GM23338 (cell line): ENCODE results near the gene RNASE8. TPM values are rescaled to one million over a fixed set of nuclear protein-coding genes. Genes with fewer than 3 reads are reported as not detected.
"Not testable (repeated sequence)": the region's sequence is repeated elsewhere in the genome, so short reads cannot be mapped to it uniquely, and the experiment has no call there.

ENCODE experiments used
- ATAC-seq: fragments of 200-7000 bp; cut with Tn5 transposase; 3 replicates; pipeline ENCODE4 v1.9.1; 2020
- DNase-seq: peaks from one replicate; pipeline ENCODE4 v3.0.0-alpha.2; 2015; ENCODE audit warnings: low spot score
- H2AFZ ChIP-seq: fragments of 200-600 bp; sonication (generic); 2 replicates; pipeline ENCODE4 v1.8.0; 2016; ENCODE audit warnings: antibody characterized with exemption, mild to moderate bottlenecking, moderate library complexity
- H3F3A ChIP-seq: fragments of 200-600 bp; sonication (generic); replicated peaks from 2 replicates; pipeline ENCODE4 v1.8.0; 2017; ENCODE audit warnings: antibody characterized with exemption, mixed run types, low read depth
- H3K27ac ChIP-seq: fragments of 200-600 bp; sonication (generic); 2 replicates; pipeline ENCODE4 v1.6.1; 2016; ENCODE audit warnings: low read depth
- H3K27me3 ChIP-seq: fragments of 200-600 bp; sonication (generic); 2 replicates; pipeline ENCODE4 v1.8.0; 2016; ENCODE audit warnings: mild to moderate bottlenecking, mixed run types, moderate library complexity; ENCODE audit not compliant: insufficient read depth
- H3K36me3 ChIP-seq: fragments of 200-600 bp; sonication (generic); 2 replicates; pipeline ENCODE4 v1.8.0; 2016; ENCODE audit warnings: mild to moderate bottlenecking; ENCODE audit not compliant: insufficient read depth
- H3K4me1 ChIP-seq: fragments of 200-600 bp; sonication (generic); 2 replicates; pipeline ENCODE4 v1.8.0; 2016; ENCODE audit warnings: mild to moderate bottlenecking, moderate library complexity; ENCODE audit not compliant: insufficient read depth
- H3K4me2 ChIP-seq: fragments of 200-600 bp; sonication (generic); 2 replicates; pipeline ENCODE4 v1.7.1; 2017; ENCODE audit warnings: mixed run types
- H3K4me3 ChIP-seq: fragments of 200-600 bp; sonication (generic); 2 replicates; pipeline ENCODE4 v1.6.1; 2016; ENCODE audit warnings: mixed run types
- H3K79me2 ChIP-seq: fragments of 200-600 bp; sonication (generic); replicated peaks from 2 replicates; pipeline ENCODE4 v1.8.0; 2017; ENCODE audit warnings: mild to moderate bottlenecking; ENCODE audit not compliant: insufficient read depth
- H3K9me2 ChIP-seq: fragments of 200-600 bp; sonication (generic); 2 replicates; pipeline ENCODE4 v1.8.0; 2017; ENCODE audit not compliant: insufficient read depth
- H4K20me1 ChIP-seq: fragments of 200-600 bp; sonication (generic); replicated peaks from 2 replicates; pipeline ENCODE4 v1.8.0; 2017; ENCODE audit warnings: mild to moderate bottlenecking; ENCODE audit not compliant: insufficient read depth
- H3K27ac Mint-ChIP-seq: 2 replicates; pipeline ENCODE4 v1.8.0; 2020; ENCODE audit warnings: inconsistent platforms, mild to moderate bottlenecking, moderate library complexity, mixed read lengths
- H3K27me3 Mint-ChIP-seq: 3 replicates; pipeline ENCODE4 v1.8.0; 2022; ENCODE audit warnings: low read depth, mild to moderate bottlenecking, moderate library complexity, mixed read lengths, inconsistent platforms; ENCODE audit not compliant: insufficient read depth, poor library complexity
- H3K36me3 Mint-ChIP-seq: 3 replicates; pipeline ENCODE4 v1.8.0; 2021; ENCODE audit warnings: low read depth, mild to moderate bottlenecking, inconsistent platforms, moderate library complexity, mixed read lengths
- H3K4me1 Mint-ChIP-seq: 3 replicates; pipeline ENCODE4 v1.8.0; 2020; ENCODE audit warnings: mild to moderate bottlenecking, inconsistent platforms, mixed read lengths
- H3K4me3 Mint-ChIP-seq: 3 replicates; pipeline ENCODE4 v1.8.0; 2021; ENCODE audit warnings: moderate library complexity, mild to moderate bottlenecking, inconsistent platforms, mixed read lengths
- H3K9me3 Mint-ChIP-seq: 3 replicates; pipeline ENCODE4 v1.8.0; 2020; ENCODE audit warnings: moderate library complexity, mild to moderate bottlenecking, inconsistent platforms, mixed read lengths
- ETS1 ChIP-seq: IDR thresholded peaks from 2 replicates; pipeline ENCODE4 v1.6.1; 2016; ENCODE audit warnings: antibody characterized with exemption
- EZH2phosphoT487 ChIP-seq: fragments of 200-600 bp; sonication (generic); IDR thresholded peaks from one replicate; pipeline ENCODE4 v1.8.1; 2018; ENCODE audit warnings: antibody characterized with exemption; ENCODE audit not compliant: unreplicated experiment
- JUNB ChIP-seq: IDR thresholded peaks from one replicate; pipeline ENCODE4 v1.6.1; 2016; ENCODE audit warnings: antibody characterized with exemption; ENCODE audit not compliant: unreplicated experiment
- NANOG ChIP-seq: IDR thresholded peaks from 2 replicates; pipeline ENCODE4 v1.6.1; 2016; ENCODE audit warnings: antibody characterized with exemption, borderline replicate concordance
- REST ChIP-seq: IDR thresholded peaks from one replicate; pipeline ENCODE4 v1.6.1; 2018; ENCODE audit warnings: antibody characterized with exemption; ENCODE audit not compliant: unreplicated experiment
- STAT1 ChIP-seq: IDR thresholded peaks from one replicate; pipeline ENCODE4 v1.6.1; 2016; ENCODE audit warnings: antibody characterized with exemption; ENCODE audit not compliant: unreplicated experiment
- ZNF331 ChIP-seq: fragments of 250-450 bp; sonication (Bioruptor Pico); IDR thresholded peaks from 2 replicates; pipeline ENCODE4 v1.5.0; 2020; ENCODE audit warnings: low read depth, mild to moderate bottlenecking, moderate library complexity
- ZNF462 ChIP-seq: fragments of 250-450 bp; sonication (Bioruptor Pico); IDR thresholded peaks from 2 replicates; pipeline ENCODE4 v1.5.0; 2020; ENCODE audit warnings: mild to moderate bottlenecking, moderate library complexity
- polyA plus RNA-seq: library from polyadenylated mRNA; unstranded; fragments of >200 nt; fragmentation: Nextera tagmentation; extraction: Ambion mirVana; gene quantifications from 2 replicates; pipeline ENCODE4 v1.2.1, GENCODE V29; 2016
- total RNA-seq: library from RNA; depleted of rRNA; stranded (reverse); fragments of >200 nt; shearing (Covaris generic); gene quantifications from 2 replicates; pipeline ENCODE4 v1.2.3, GENCODE V29; 2014

RNASE8 gene
- total and polyA plus RNA-seq, 2 experiments from 2014 or later: not detected

- not testable (repeated sequence) for H3K27me3 ChIP-seq, H3K27ac Mint-ChIP-seq, H3K4me3 Mint-ChIP-seq, H3K4me3 ChIP-seq, H3K4me1 ChIP-seq, H3K36me3 ChIP-seq, H3K27ac ChIP-seq, ATAC-seq, H3K9me3 Mint-ChIP-seq, H3K79me2 ChIP-seq, H3K4me2 ChIP-seq, H2AFZ ChIP-seq, DNase-seq, H4K20me1 ChIP-seq, H3F3A ChIP-seq, H3K9me2 ChIP-seq, H3K36me3 Mint-ChIP-seq
- Mint-ChIP-seq H3K4me1 (peaks cover 26% of the 10 kb centered on the region), H3K27me3 (peaks cover 16% of the 10 kb centered on the region)
Measured at GRCh38 chr14:21040941-21041340, 16.7 kb upstream of the RNASE8 start.

GRCh38 chr14:21041676-21042433, 15.8 kb upstream of the RNASE8 start, which contains the start of gene RNASE7:
Gene RNASE7 (plus strand): TSS chr14:21042362. CDS start chr14:21042993, 631 bp downstream.
- H3K27me3 Mint-ChIP-seq: peaks cover 10% of the 10 kb centered on the region

More at GRCh38 chr14:21041676-21042433, 15.8 kb upstream of the RNASE8 start, which contains the start of gene RNASE7:
- Histone ChIP-seq H3K4me3 (no peak within 1 kb of the TSS), H3K4me1 (peaks cover 10% of the 10 kb centered on the region), H2AFZ (no peak within 1 kb of the TSS), H3K27ac (no peak within 1 kb of the TSS), H3K27me3 (no peaks in the 10 kb centered on the region), H3F3A (no peaks in the 10 kb centered on the region), H3K79me2 (no peaks in the 10 kb centered on the region), H3K36me3 (no peaks in the 10 kb centered on the region), H4K20me1 (no peaks in the 10 kb centered on the region), H3K4me2 (no peak within 1 kb of the TSS), H3K9me2 (no peaks in the 10 kb centered on the region)
- Mint-ChIP-seq H3K27ac (no peak within 1 kb of the TSS), H3K4me3 (no peak within 1 kb of the TSS; the same call in 2 of the 3 replicates), H3K9me3 (no peaks in the 10 kb centered on the region; the same call in 2 of the 3 replicates), H3K36me3 (no peaks in the 10 kb centered on the region; the same call in 2 of the 3 replicates), H3K4me1 (peaks cover 26% of the 10 kb centered on the region)
- DNase-seq (no peak), ATAC-seq (no peak)
- TF ChIP-seq ZNF331 (CRISPR knock-in tag): no peak
- TF ChIP-seq JUNB: no peak
- no peak for TF ChIP-seq REST
- no peak for TF ChIP-seq ETS1
- no peak for TF ChIP-seq NANOG
- no peak for TF ChIP-seq STAT1
- no peak for TF ChIP-seq EZH2phosphoT487
- TF ChIP-seq ZNF462 (CRISPR knock-in tag): no peak
